GM18868 (cell line): ENCODE measurements around the gene DHRS3.

Experiments
- ATAC-seq: cut with Tn5 transposase; IDR thresholded peaks from one replicate; pipeline ENCODE4 v1.9.1; 2021; ENCODE audit warnings: mild to moderate bottlenecking, moderate library complexity; ENCODE audit not compliant: unreplicated experiment

The DHRS3 gene

GRCh38 chr1:12556368-12556930 lies 61.6 kb downstream of the DHRS3 start:
- ATAC-seq: no peak

GRCh38 chr1:12555411-12556367 lies 62.3 kb downstream of the DHRS3 start:
- ATAC-seq: no peak

- ATAC-seq: no peak
These were observed 63.3 kb downstream of the DHRS3 start for GRCh38 chr1:12554521-12555305.

- ATAC-seq: no peak
These were observed 64.0 kb downstream of the DHRS3 start for GRCh38 chr1:12553963-12554362.

GRCh38 chr1:12552951-12553921 lies 64.8 kb downstream of the DHRS3 start:
- no peak for ATAC-seq

- no peak for ATAC-seq
These were observed 65.7 kb downstream of the DHRS3 start for GRCh38 chr1:12552111-12552888.

GRCh38 chr1:12551584-12551983 lies 66.4 kb downstream of the DHRS3 start:
- no peak for ATAC-seq

GRCh38 chr1:12549460-12550349 lies 68.3 kb downstream of the DHRS3 start:
- no peak for ATAC-seq

- no peak for ATAC-seq
These were observed 69.0 kb downstream of the DHRS3 start for GRCh38 chr1:12548973-12549459.

- ATAC-seq: no peak
These were observed 69.6 kb downstream of the DHRS3 start for GRCh38 chr1:12548279-12548972.

- ATAC-seq: no peak
These were observed 70.3 kb downstream of the DHRS3 start for GRCh38 chr1:12547586-12548225.

GRCh38 chr1:12546771-12547585 lies 71.0 kb downstream of the DHRS3 start:
- no peak for ATAC-seq

GRCh38 chr1:12544992-12545391 lies 73.0 kb downstream of the DHRS3 start:
- no peak for ATAC-seq

- ATAC-seq: no peak
These were observed 73.7 kb downstream of the DHRS3 start for GRCh38 chr1:12544357-12544756.

- no peak for ATAC-seq
These were observed 74.3 kb downstream of the DHRS3 start for GRCh38 chr1:12543740-12544154.
